ENCODE data around the gene ARHGAP26.

Gene ARHGAP26

DNA sequence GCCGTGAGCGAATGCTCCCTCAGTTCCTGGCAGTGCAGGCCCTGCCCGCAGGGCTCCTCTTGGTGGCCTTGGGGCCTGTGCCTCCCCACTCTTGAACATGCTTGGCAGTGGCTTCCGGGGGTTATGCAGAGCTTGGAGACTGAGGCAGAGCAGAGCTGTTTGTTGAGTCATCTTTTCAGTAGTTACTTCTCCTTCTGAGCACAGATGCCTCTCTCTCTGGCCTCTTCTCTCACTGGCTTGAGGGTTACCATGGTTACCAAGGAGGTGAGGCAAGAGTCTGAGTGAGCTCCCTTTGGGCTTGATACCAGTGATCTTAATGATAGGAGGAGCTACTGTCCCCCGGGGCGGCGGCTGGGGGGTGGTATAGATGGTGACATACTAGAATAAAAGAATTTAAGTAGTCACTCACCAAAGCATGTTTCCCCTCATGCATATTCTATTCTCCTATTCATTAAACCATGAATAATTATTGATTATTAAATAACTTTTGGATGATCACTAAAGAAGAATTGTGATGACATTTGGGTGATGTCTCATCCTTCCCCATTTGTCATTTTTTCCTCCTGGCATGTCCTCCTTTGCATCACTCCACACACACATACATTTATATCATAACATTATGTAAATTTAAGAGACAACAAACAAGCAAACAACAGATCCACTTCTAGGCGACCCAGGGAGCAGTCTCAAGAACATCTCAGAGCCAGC, 111.1 kb downstream of the ARHGAP26 start:
- DNase-seq: no peak

DNA sequence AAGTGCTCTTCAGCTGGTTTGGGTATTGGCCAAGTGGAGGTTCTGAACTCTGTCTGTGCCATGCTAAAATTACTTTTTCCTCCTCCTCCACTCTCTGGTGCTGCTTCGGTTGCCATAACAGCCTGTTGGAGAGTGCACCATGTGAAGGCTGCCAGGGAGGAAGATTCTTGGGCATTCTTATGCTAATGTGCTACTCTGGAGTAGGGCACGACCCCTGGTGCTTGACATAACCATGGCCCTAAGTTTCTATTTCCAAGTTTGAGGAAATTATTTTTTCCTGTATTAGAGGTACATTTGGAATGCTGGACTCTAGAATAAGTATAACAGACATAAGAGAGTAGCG, 111.6 kb downstream of the ARHGAP26 start:
- DNase-seq: no peak

DNA sequence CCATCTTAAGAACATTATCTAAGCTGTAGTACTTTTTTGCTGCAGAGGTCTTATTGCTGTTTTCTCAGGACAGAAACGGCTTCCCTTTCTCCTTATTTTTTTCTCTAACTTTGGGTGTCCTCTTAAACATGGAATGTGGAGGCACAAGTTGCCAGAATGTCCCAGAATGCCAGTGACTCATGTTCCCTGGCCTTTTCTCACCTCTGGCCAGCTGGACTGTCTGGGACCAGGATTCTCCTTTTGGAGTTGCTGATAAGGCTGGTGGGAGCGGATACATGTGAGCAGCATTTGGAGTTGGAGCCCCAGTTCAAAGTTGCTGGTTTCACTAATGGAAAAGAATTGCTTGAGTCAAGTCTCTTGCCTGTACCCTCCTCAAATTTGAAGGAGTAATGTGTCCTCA, 112.8 kb downstream of the ARHGAP26 start:
- DNase-seq: no peak

DNA sequence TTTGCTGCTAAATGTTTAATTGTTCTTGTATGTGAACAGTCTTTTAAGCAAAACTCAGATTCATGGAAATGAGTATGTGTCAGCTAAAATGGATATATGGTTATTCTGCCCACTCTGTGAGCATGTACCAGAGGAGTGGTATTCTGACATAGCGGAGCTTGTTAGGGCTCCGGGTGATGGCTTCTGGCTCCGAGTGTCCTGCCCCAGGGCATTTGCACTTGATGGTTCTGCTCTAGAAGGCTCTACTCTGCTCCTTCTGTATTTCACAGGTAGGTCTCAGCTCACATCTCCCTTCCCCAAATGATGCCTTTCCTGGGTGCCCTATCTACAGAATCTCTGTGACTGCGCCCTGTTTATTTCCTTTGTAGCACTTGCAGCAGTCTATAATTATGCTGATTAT, 113.3 kb downstream of the ARHGAP26 start:
- DNase-seq: no peak

DNA sequence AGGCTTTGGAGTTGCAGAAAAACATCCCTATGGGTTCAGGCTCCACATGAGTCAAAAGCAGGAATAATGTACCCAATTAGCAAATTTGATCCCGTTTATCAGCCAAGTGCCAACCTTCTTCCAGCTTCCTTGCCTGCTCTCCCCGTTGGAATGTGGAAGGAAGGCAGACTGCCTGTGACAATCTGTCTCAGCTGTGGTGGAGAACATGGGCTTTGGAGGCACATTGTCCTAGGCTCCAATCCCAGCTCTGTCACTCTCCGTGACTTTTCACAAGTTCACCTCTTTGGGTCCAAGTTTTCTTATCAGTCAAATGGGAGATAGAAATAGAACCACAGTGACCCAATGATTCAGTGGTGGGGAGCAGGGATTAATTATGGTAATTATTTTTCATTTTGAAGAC, 113.9 kb downstream of the ARHGAP26 start:
- DNase-seq: no peak

DNA sequence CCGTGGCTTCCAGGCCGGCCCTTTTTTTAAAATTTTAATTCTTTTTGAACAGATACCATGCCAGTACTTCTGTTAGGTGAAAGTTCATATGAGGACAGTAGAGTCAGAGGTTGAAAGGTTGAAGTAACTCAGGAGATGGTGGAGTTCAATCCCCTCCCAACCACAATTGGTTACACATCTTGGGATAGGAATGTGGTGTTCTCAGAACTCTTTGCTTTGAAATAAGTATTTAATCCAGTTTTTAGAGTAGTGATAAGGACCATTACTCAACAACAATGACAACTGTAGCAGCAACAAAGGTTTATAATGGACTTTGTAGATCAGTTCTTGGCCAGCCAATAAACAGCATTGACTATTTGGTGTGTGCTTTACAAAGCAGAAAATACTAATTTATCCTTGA, 116.0 kb downstream of the ARHGAP26 start:
- DNase-seq: no peak

DNA sequence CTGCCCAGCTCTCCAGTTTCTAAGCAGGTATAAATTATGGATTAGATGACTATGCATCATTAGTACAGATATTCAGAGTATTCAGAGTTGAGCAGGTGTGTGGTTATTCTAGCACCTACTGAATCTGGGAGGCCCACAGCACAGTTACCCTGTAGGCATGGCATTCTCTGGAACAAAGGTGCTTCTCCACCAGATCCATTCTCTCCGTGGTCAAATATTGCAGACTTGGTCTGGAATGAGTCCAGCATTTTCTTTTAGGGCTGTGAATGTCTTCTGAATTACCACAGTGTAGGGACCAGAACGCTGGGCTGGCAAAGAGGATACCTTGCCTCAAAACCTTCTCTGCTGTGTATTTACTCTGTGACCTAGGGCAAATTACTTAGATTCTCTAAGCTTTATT, 116.8 kb downstream of the ARHGAP26 start:
- DNase-seq: no peak

DNA sequence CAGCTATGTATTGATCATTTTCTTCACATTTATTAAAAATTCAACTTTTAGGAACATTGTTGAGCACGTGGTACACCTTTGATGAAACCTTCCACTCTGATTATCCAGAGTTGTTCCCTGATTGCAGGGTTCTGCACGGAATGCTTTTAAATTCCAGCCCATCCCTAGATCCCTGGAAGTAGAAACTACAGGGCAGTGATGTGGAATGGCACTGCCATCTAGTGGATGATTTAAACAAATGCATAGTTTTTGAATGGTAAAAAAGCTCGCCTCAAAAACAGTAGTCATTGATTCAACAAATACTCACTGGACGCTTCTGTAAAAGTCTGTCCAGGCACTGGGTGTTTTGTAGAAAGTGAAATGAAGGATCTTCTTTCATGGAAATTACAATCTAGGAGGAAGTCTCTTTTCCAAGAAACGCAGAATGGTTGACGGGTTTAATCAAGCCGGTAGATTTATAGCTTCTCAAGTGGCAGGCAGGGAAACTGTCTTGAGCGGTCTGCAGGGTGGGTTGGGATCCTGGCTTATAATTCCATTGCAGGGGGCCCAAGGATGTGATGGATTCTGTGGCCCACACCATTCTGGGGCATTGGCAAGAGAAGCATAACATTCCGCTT, 118.4 kb downstream of the ARHGAP26 start:
- no peak for DNase-seq

DNA sequence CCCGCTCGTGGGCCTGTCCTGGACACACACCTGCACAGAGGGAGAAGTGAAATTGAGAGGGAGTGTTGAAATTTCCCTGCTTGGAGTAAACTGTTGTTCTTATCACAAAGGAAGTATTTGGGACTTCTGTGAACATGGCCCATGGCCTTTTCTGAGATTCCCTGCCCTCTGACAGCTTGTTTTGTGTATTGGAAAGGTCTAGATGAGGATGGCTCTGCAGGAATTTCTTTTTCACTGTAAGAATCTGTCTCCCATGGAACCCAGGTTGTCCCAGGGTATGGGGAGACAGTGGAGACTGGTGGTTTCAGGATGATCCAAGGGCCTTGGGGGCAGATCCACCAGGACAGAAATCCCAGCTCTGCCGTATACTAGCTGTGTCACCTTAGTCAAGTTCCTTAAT, 121.8 kb downstream of the ARHGAP26 start:
- DNase-seq: no peak

DNA sequence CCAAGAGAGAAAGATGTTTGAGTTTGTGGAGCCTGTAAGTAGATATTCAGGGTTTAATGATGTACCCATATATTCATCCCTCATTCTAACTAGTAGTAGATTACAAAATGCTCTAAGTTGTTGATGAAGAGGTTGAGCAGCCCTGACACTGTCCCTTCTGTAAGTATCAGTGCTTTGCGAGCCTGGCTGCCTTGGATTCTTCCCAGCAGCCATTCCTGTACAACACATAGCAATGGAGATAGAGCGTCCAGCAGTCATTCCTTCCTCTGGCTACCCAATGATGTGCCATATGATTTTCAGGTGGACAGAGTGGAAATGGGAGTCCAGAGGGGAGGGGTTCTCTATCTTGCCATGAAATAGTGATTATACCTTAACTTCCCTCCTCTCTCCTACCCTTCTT, 124.1 kb downstream of the ARHGAP26 start:
- no peak for DNase-seq

DNA sequence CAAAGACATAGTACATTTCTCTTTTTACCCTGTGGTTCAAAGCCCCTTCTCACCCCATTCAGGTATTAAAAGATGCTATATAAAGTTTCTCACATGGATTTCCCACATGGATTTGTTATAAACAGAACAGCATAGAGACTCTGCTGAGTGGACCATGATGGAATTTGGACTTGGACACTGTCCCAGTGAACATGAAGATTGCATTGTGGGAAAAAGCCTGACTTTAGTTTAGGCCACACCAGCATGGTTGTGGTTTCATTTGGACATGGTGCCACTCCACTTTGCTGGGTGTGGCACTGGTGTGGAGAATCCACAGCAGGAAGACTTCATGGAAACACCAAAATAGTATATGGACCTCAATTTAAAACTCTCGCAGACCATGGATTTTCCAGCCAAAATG, 124.6 kb downstream of the ARHGAP26 start:
- DNase-seq: no peak

DNA sequence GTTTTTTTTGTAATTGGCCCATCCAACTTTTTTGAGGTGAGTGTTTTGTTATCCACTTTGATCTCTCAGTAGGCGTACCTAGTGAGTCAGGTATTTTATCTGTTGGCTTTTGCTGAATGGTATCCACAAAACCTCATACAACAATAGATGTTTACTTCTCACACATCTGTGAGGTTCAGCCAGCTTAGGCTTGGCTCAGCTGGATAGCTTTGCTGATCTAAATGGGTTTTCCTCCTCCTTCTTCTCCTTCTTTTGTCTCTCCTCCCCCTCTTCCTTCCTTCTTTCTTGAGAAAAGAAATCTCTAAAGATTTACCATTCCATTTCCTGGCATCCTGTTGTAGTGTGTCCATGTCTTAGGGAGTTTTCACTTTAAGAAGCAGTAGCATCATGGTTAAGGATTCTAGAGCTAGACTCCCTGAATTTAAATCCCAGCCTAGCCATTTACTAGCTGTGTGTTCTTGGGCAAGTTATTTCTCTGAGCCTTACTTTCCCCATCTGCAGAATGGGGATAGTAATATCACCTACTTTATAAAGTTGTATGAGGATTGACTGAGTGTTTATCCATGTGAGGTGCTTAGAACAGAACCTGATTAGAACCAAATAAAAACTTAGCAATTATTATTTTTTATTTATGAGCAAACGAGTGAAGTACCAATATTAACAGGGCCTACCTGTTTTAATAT, 126.3 kb downstream of the ARHGAP26 start:
- no peak for DNase-seq

DNA sequence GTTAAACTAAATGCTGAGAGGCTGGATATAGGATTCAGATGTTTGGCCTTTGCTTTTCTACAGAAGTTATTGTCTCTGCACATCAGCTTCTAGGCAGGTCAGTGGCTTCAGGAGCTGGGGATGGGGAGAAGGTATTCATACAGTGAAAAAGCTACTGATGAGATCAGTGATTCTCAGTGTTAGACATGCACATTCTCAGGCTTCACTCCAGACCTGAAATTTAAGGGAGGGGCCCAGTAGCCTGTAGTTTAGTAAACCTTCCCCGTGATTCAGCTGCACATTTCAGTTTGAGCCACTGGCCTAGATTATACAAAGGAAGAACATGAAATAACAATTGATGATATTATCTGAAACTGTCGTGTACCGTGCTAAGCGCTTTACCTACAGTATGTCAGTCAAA, 127.2 kb downstream of the ARHGAP26 start:
- DNase-seq: no peak

DNA sequence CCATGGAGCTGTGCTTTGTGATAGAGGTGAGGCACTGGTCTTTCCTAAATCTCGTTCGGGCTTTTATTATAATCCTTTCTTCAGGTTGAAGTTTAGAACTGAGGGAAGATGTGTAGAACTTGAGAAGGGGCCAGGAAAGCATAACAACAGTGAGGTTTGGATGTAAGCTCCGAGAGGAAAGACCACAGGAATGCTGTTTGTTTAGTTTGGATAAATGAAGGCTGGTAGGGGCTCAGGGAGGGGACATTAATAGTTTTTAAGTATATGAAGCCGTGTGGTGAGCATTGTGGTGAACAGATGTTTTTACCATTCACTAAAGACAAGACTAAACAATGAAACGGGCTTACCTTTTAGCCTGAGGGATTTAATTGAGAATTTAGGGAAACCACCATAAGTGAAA, 130.8 kb downstream of the ARHGAP26 start:
- no peak for DNase-seq

DNA sequence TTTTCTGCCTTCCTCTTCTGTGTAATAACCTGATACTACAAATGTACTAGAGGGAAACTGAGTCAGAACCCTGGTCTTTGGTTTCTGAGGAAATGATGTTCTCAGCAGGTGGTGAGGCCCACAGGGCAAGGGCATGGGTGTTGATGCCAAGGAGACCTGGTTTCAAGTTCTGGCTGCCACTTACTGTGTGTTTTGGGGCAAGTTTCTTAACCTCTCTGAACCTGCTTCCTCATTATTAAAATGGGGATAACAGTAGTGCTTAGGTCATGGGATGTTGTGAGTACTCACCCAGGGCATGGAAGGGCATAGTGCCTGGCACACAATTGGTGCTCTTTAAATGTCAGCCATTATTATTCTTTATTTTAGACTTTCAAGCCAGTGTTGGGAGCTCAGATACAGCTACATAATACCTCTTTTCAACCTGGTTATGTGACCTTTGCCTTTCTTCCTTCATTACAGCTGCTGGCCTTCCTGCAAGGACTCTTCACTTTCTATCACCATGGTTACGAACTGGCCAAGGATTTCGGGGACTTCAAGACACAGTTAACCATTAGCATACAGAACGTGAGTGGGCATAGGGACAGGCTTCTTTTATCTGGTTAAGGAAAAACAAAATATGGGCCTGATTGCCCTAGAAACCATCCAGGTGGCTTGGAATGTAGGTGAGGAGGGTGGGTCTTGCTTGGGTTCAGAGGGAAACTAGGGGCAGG, 131.5 kb downstream of the ARHGAP26 start:
- DNase-seq: no peak

DNA sequence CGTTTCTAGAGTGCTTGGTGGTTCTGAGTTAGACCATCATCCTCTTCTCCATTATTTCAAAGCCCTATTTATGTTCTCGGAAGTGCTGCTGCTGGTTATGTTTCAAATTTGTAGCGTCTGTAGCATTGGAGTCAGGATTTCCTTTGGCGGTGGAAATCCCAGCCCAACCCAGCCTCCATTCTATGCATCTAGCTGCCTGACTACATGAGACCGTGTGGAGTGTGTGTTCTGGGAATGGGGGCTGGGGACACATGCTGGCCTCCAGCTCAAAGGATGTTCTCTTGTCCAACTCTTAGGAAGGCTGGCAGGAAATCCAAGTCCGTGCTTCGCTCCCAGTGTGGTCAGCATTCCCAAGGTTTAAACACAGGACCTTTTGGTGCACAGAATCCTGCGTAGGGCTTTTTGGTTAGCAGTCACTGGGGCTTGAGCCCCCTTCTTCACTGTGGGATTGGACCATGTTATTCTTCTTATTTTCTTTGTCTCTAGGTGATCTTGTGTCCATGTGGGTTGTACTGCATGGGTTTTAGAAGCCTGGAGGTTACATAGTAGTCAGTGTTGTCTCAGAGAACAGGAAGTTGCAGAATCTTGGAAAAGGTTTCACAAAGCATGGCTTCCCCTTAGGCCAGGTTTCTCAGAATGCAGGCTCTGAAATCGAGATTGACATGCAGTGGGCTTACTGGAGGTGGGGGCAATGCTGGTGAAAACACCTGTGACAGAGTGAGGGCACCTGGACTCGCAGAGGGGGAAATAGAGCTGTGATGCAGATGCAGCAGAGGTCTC, 132.2 kb downstream of the ARHGAP26 start:
- DNase-seq: no peak

DNA sequence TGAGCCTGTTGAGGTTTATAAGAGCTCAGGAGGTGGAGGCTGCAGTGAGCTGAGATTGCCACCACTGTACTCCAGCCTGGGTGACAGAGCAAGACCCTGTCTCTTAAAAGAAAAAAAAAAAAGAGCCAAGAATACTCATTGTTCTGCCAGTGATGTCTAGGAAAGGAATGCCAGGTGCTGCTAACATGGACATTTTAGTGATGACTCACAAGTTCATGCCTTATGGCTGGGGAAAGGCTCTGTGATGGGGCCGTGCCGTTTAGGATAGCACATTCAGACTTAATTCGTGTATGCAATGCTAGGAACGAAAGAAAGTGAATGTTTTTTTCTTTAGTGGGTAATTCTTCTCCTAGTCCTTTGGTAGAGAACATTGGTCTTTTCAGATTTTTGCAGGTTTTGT, 134.2 kb downstream of the ARHGAP26 start:
- DNase-seq: no peak

DNA sequence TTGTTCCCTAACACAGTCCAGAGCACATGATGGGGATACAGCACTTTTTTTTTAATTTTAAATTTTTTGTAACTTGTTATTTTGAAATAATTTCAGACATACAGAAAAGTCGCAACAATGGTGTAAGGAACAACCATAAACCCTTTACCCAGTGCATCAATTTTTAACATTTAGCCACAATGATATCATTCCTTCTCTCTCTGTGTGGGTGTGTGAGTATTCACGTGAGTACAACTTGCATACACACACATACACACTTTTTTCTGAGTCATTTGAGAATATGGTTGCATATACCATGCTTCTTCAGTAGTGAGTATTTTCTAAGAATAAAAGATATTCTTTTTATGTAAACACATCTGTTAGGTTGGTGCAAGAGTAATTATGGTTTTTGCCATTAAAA, 135.2 kb downstream of the ARHGAP26 start:
- DNase-seq: no peak

DNA sequence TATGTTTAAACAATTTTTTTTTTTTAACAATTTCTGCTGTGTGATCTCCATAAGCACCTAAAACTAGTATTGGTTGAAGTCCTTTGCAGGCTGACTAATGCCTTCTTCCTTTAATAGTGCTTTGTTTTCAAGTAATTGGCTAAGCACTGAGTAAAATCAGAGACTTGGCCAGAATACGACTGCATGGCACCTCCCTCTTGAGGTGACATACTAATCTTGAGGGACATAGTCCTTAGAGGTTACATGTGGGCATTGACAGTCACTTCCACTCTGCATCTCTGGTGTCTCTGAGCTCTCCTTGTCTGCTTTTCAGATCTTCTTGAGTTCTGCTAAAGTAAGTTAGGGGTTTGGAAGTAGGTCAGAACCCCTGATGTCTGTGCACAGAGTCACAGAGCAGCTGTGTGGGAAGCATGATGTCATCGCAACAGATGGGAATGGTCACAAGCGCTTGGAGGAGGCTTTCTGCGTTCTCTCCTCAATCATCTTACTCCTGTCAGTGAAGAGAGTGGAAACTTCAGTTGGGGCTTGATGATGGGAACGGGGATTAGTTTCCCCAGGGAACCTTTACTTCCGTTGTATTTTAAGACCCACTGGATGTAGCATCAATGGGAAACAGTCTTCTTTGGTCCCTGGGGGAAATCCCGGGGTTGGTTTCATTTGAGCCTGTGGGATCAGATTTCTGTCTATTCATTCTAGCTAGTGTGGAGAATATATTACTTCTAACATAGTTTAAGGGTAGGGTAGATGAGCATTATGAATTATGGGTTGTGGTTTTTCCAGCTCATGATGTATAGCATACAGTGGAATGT, 136.9 kb downstream of the ARHGAP26 start:
- DNase-seq: no peak

DNA sequence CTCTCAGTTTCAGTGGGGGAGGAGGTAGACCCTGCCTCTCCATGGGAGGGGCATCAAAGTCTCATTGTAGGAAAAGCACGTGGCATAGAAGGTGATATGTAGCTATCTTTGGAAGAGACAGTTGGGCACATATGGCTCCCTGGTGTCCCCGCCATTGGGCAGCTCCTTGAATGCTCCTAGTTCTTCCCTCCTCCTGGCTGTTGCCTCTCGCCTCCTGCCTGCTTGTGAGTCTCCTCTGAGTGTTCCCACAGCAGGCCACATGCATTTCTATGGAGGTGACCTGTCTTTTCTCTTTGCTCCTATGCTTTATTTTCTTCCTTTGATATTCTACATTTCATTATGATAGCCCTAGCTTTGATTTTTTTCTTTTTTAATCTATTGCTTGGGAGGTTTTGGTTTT, 138.5 kb downstream of the ARHGAP26 start:
- DNase-seq: no peak

DNA sequence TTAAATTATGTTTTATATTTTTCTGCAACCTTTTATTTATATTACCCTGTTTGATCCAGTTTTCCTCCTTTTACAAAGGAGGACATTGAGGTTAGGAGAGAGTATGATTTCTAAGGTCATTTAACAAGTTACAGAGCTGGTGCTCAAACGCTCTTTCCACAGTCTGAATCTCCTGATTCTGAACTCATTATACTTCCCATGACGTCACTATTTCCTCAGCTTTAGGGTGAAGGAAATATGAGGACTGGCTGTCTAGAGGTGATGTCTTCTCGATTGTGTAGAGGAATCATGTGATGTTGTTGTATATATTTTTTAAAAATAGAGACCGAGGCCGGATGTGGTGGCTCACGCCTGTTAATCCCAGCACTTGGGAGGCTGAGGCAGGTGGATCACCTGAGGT, 140.0 kb downstream of the ARHGAP26 start:
- DNase-seq: no peak

DNA sequence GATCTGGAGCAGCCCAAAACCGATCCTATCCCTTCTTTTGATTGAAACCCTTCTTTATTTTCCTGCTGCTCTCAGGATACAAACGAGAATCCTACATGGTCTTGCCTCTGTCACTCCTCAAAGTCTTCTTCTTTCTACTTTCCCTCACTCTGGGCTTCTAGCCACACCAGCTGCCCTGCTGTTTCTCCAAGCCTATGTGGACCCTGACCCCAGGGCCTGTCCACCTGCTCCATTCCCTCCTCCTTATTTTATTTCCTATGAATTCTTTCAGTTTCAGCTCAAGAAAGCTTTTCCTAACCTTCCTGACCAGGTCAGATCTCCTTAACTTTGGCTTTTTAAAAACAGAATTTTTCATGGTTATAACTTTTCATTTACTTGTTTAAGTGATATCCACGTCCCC, 141.0 kb downstream of the ARHGAP26 start:
- DNase-seq: no peak
